ENCODE results near the gene CCND1.

Gene CCND1

DNA sequence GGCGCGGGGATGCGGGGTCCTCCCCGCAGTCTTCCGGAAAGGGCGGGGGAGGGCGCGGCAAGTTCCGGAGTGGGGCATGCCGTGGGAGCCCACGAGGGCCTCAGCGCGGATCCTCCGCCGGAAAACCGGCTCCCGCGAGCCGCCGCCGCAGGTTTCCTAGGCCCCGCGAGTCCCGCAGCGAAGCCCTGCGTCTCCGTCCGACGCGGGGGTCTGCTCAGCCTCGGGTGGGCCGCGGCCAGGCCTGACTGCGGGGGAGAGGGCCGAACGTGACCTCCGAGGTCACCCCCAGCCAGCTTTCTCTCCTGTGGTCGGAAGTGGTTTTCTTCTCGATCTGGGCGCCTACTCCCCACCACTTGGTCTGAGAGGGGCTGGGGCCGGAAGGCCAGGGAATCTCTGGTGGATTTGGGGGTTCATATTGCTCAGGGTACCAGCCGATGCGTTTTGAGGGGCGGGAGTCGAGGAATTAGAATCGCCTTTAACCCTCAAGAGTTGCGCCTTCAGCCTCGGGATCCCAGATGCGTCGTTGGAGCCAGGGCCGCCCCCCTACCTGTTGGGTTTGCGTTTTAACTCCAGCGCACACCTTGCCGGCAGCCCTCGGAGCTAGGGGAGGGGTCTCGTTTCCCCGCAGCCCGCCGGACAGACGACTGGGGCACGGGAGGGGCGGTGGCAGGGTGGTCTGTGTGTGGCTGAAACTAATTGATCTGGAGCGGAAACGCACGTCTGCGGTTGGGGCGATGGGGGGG is 3.6 kb upstream of the CCND1 start:
- H3K9me3 ChIP-seq (ENCODE audit: insufficient read depth, low read length) = no peaks in the 10 kb centered on the region
- H3K27me3 ChIP-seq (ENCODE audit: insufficient read depth, insufficient read length) = no peaks in the 10 kb centered on the region
- H3K4me1 ChIP-seq (ENCODE audit: insufficient read depth, insufficient read length) = no peaks in the 10 kb centered on the region
- DNase-seq (ENCODE audit: low read depth, low spot score) = no peak
- no peaks in the 10 kb centered on the region for H3K36me3 ChIP-seq (ENCODE audit: insufficient read depth, insufficient read length, low read length)
- TF ChIP-seq YY1 (IDR thresholded peaks at IDR 0.05; ENCODE audit: insufficient read depth, insufficient read length) (no peak), SUZ12 (IDR thresholded peaks at IDR 0.05; ENCODE audit: extremely low read depth, insufficient read depth, insufficient read length) (no peak), ZNF274 (IDR thresholded peaks at IDR 0.05; ENCODE audit: low read depth, low read length) (no peak)
- H3K4me3 ChIP-seq (ENCODE audit: insufficient read length, low read depth) = peak overlapping the region; percentile 56
- H3K9ac ChIP-seq (ENCODE audit: insufficient read length, low read depth) = peak overlapping the region; percentile 83

DNA sequence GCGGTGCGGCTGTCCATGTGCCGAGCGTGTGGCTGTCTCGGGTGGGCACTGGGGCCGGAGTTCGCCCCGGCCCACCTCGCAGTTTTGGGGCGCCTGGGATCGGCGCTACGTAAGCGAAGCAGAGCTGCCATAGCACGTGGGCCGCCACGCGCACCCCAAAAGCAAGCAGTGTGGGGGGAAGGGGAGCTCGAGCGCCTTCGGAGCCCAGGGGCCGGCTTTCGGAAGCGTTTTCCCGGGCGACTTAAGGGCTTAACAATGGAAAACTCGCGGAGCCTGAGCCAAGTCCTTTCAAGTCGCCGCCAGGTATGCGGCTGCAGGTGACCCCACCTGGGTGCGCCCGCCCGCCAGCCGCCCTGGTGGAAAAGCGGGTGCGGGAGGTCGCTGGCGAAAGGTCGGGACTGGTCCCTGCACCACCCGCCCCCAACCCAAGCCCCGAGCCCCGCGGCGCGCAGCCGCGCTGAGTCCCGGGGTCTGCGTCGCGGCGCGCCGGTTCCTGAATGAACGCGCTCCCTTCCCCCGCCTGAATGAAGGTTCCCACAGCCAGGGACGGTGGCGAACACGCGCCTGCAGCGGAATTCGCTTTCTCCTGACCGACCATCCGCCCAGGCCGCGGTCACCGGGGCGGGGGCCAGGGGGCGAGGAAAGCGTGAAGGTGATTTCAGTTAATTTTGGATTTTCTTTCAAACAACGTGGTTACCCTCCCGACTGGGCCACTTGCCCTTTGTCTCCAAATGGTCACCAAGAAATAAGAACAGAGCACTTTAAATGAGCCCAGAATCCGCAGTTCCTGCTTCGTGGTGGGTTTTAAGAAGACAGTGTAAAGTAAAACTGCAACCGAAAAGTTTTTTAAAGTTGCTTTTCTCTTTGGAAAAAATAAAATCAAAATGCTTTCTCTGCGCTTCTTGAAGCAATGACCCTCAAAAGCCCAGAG is 2.8 kb upstream of the CCND1 start:
- no peaks in the 10 kb centered on the region for H3K27me3 ChIP-seq (ENCODE audit: insufficient read depth, insufficient read length)
- DNase-seq (ENCODE audit: low read depth, low spot score) = peak; percentile 73
- H3K4me1 ChIP-seq (ENCODE audit: insufficient read depth, insufficient read length) = no peaks in the 10 kb centered on the region
- no peaks in the 10 kb centered on the region for H3K9me3 ChIP-seq (ENCODE audit: insufficient read depth, low read length)
- H3K9ac ChIP-seq (ENCODE audit: insufficient read length, low read depth) = peak overlapping the region; percentile 83
- TF ChIP-seq YY1 (IDR thresholded peaks at IDR 0.05; ENCODE audit: insufficient read depth, insufficient read length) = no peak
- no peak for TF ChIP-seq SUZ12 (IDR thresholded peaks at IDR 0.05; ENCODE audit: extremely low read depth, insufficient read depth, insufficient read length)
- TF ChIP-seq ZNF274 (IDR thresholded peaks at IDR 0.05; ENCODE audit: low read depth, low read length) = no peak
- H3K36me3 ChIP-seq (ENCODE audit: insufficient read depth, insufficient read length, low read length) = peaks cover 4% of the 10 kb centered on the region
- H3K4me3 ChIP-seq (ENCODE audit: insufficient read length, low read depth) = peak overlapping the region; percentile 56

DNA sequence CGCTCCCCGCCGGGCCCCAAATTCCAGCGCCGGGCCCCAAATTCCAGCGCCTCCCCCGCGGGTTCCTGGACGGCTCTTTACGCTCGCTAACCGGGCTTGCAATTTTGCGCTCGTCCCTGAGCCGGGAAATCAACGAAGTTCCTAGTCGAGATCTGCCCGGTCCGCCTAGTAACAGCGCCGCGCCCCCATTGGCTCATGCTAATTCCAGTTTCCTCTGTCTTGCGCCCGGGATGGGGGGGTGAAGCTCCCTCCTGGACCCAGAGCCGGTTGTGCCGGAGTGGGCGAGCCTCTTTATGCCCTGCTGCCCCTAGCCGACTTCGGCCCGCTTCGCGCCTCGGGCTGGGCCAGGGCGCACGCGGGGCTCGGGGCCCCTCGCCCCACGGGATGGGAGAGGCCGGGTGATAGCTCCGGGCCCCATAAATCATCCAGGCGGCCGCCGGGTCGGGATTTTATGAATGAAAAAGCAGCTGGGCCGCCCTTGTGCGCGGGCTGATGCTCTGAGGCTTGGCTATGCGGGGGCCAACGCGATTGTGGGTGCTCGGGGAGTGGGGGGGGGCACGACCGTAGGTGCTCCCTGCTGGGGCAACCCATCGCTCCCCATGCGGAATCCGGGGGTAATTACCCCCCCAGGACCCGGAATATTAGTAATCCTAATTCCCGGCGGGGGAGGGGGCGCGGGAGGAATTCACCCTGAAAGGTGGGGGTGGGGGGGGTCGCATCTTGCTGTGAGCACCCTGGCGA is 1.8 kb upstream of the CCND1 start:
- TF ChIP-seq ZNF274 (IDR thresholded peaks at IDR 0.05; ENCODE audit: low read depth, low read length) (no peak), SUZ12 (IDR thresholded peaks at IDR 0.05; ENCODE audit: extremely low read depth, insufficient read depth, insufficient read length) (no peak), YY1 (IDR thresholded peaks at IDR 0.05; ENCODE audit: insufficient read depth, insufficient read length) (no peak)
- H3K9ac ChIP-seq (ENCODE audit: insufficient read length, low read depth) = peak overlapping the region; percentile 76
- H3K27me3 ChIP-seq (ENCODE audit: insufficient read depth, insufficient read length) = no peaks in the 10 kb centered on the region
- no peaks in the 10 kb centered on the region for H3K9me3 ChIP-seq (ENCODE audit: insufficient read depth, low read length)
- peak; percentile 96 for DNase-seq (ENCODE audit: low read depth, low spot score)
- H3K4me3 ChIP-seq (ENCODE audit: insufficient read length, low read depth) = peak overlapping the region; percentile 64
- peaks cover 13% of the 10 kb centered on the region for H3K36me3 ChIP-seq (ENCODE audit: insufficient read depth, insufficient read length, low read length)
- H3K4me1 ChIP-seq (ENCODE audit: insufficient read depth, insufficient read length) = peaks cover 5% of the 10 kb centered on the region

DNA sequence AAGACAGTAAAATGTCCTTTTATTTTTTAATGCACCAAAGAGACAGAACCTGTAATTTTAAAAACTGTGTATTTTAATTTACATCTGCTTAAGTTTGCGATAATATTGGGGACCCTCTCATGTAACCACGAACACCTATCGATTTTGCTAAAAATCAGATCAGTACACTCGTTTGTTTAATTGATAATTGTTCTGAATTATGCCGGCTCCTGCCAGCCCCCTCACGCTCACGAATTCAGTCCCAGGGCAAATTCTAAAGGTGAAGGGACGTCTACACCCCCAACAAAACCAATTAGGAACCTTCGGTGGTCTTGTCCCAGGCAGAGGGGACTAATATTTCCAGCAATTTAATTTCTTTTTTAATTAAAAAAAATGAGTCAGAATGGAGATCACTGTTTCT is 1.1 kb upstream of the CCND1 start:
- DNase-seq (ENCODE audit: low read depth, low spot score) = no peak
- H3K4me3 ChIP-seq (ENCODE audit: insufficient read length, low read depth) = peak overlapping the region; percentile 64
- peak overlapping the region; percentile 81 for H3K9ac ChIP-seq (ENCODE audit: insufficient read length, low read depth)
- no peaks in the 10 kb centered on the region for H3K9me3 ChIP-seq (ENCODE audit: insufficient read depth, low read length)
- peaks cover 20% of the 10 kb centered on the region for H3K36me3 ChIP-seq (ENCODE audit: insufficient read depth, insufficient read length, low read length)
- no peaks in the 10 kb centered on the region for H3K27me3 ChIP-seq (ENCODE audit: insufficient read depth, insufficient read length)
- peaks cover 8% of the 10 kb centered on the region for H3K4me1 ChIP-seq (ENCODE audit: insufficient read depth, insufficient read length)
- TF ChIP-seq YY1 (IDR thresholded peaks at IDR 0.05; ENCODE audit: insufficient read depth, insufficient read length) (no peak), ZNF274 (IDR thresholded peaks at IDR 0.05; ENCODE audit: low read depth, low read length) (no peak), SUZ12 (IDR thresholded peaks at IDR 0.05; ENCODE audit: extremely low read depth, insufficient read depth, insufficient read length) (no peak)

DNA sequence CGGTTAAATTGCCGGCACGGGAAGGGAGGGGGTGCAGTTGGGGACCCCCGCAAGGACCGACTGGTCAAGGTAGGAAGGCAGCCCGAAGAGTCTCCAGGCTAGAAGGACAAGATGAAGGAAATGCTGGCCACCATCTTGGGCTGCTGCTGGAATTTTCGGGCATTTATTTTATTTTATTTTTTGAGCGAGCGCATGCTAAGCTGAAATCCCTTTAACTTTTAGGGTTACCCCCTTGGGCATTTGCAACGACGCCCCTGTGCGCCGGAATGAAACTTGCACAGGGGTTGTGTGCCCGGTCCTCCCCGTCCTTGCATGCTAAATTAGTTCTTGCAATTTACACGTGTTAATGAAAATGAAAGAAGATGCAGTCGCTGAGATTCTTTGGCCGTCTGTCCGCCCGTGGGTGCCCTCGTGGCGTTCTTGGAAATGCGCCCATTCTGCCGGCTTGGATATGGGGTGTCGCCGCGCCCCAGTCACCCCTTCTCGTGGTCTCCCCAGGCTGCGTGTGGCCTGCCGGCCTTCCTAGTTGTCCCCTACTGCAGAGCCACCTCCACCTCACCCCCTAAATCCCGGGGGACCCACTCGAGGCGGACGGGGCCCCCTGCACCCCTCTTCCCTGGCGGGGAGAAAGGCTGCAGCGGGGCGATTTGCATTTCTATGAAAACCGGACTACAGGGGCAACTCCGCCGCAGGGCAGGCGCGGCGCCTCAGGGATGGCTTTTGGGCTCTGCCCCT is 529 bp upstream of the CCND1 start:
- DNase-seq (ENCODE audit: low read depth, low spot score) = no peak
- Histone ChIP-seq H3K9me3 (ENCODE audit: insufficient read depth, low read length) (no peaks in the 10 kb centered on the region), H3K27me3 (ENCODE audit: insufficient read depth, insufficient read length) (no peaks in the 10 kb centered on the region), H3K9ac (ENCODE audit: insufficient read length, low read depth) (peak overlapping the region; percentile 81), H3K4me1 (ENCODE audit: insufficient read depth, insufficient read length) (peaks cover 12% of the 10 kb centered on the region), H3K4me3 (ENCODE audit: insufficient read length, low read depth) (peak overlapping the region; percentile 64), H3K36me3 (ENCODE audit: insufficient read depth, insufficient read length, low read length) (peaks cover 26% of the 10 kb centered on the region)
- TF ChIP-seq SUZ12 (IDR thresholded peaks at IDR 0.05; ENCODE audit: extremely low read depth, insufficient read depth, insufficient read length) (no peak), ZNF274 (IDR thresholded peaks at IDR 0.05; ENCODE audit: low read depth, low read length) (no peak), YY1 (IDR thresholded peaks at IDR 0.05; ENCODE audit: insufficient read depth, insufficient read length) (no peak)

DNA sequence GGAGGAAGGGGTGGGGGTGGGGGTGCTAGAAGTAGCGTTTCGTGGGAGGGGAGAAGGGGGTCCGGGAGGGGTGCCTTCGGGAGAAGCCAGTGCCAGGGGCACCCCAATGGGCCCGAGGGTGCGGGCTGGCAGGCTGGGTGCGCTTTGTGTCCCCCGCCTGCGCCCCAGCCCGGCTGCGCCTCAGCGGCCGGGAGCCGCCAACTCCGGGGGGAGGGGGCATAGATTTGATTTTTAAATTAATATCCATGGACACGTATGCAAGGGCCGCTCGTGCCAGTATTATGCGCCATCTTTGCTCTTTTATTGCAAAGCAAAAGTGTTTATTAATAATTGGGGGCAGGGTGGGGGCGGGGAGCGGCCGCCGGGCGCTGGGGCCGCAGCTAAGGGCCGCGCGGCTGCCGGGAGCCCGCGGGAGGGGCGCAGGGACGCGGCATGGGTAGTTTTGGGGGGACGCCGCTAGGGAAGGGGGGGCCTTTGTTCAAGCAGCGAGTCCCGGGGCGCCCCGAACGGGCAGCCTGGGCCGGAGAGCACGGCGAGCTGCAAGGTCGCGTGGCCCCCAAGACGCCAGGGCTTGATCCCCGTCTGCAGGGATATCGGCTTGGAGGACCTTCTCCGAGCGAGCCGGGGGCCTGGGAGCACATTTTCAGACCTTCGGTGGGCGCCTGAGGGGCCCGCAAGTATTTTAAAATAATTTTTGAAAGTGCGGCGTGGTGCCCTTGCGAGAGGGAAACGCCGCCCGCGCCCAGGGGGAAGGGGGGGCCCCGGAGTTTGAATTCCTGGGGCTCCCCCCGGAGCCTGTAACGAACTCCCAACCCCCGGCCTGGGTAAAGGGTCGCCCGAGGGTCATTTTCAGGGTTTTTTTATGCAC is 959 bp downstream of the CCND1 start:
- Histone ChIP-seq H3K4me3 (ENCODE audit: insufficient read length, low read depth) (peak overlapping the region; percentile 89), H3K9ac (ENCODE audit: insufficient read length, low read depth) (peak overlapping the region; percentile 97), H3K9me3 (ENCODE audit: insufficient read depth, low read length) (no peaks in the 10 kb centered on the region), H3K27me3 (ENCODE audit: insufficient read depth, insufficient read length) (no peaks in the 10 kb centered on the region), H3K36me3 (ENCODE audit: insufficient read depth, insufficient read length, low read length) (peaks cover 41% of the 10 kb centered on the region), H3K4me1 (ENCODE audit: insufficient read depth, insufficient read length) (peaks cover 20% of the 10 kb centered on the region)
- no peak for DNase-seq (ENCODE audit: low read depth, low spot score)
- TF ChIP-seq ZNF274 (IDR thresholded peaks at IDR 0.05; ENCODE audit: low read depth, low read length) (no peak), YY1 (IDR thresholded peaks at IDR 0.05; ENCODE audit: insufficient read depth, insufficient read length) (no peak), SUZ12 (IDR thresholded peaks at IDR 0.05; ENCODE audit: extremely low read depth, insufficient read depth, insufficient read length) (no peak)
